H9 (cell line): Measurements from ENCODE around the gene IPO9. TPM values are rescaled to one million over a fixed set of nuclear protein-coding genes. Genes with fewer than 3 reads are reported as not detected.

Experiments
- DNase-seq: peaks from one replicate; pipeline ENCODE4 v3.0.0-alpha.2; 2017
- H2AFZ ChIP-seq: one replicate; pipeline ENCODE4 v1.6.1; 2013; ENCODE audit warnings: mild to moderate bottlenecking, low read length, control low read depth, moderate library complexity
- H2AK5ac ChIP-seq: 2 replicates; pipeline ENCODE4 v1.6.1; 2013; ENCODE audit warnings: low read length, control low read depth, mixed read lengths; ENCODE audit not compliant: insufficient read length
- H2BK120ac ChIP-seq: one replicate; pipeline ENCODE4 v1.6.1; 2013; ENCODE audit warnings: low read depth, mild to moderate bottlenecking, low read length, control low read depth, inconsistent platforms; ENCODE audit not compliant: poor library complexity, severe bottlenecking
- H2BK12ac ChIP-seq: 2 replicates; pipeline ENCODE4 v1.6.1; 2013; ENCODE audit warnings: low read length, control low read depth, mixed read lengths, low read depth; ENCODE audit not compliant: insufficient read length
- H2BK15ac ChIP-seq: 2 replicates; pipeline ENCODE4 v1.6.1; 2013; ENCODE audit warnings: low read depth, low read length, control low read depth
- H2BK20ac ChIP-seq: one replicate; pipeline ENCODE4 v1.6.1; 2013; ENCODE audit warnings: low read depth, mild to moderate bottlenecking, low read length, control low read depth, inconsistent platforms; ENCODE audit not compliant: poor library complexity, severe bottlenecking
- H2BK5ac ChIP-seq: 2 replicates; pipeline ENCODE4 v1.6.1; 2013; ENCODE audit warnings: low read length, control low read depth, mixed read lengths; ENCODE audit not compliant: insufficient read length
- H3K14ac ChIP-seq: 2 replicates; pipeline ENCODE4 v1.6.1; 2013; ENCODE audit warnings: low read length, control low read depth; ENCODE audit not compliant: insufficient read depth
- H3K18ac ChIP-seq: 2 replicates; pipeline ENCODE4 v1.6.1; 2013; ENCODE audit warnings: low read depth, mild to moderate bottlenecking, mixed read lengths, low read length, control low read depth; ENCODE audit not compliant: insufficient read length
- H3K23ac ChIP-seq: 2 replicates; pipeline ENCODE4 v1.6.1; 2013; ENCODE audit warnings: low read length, control low read depth, mixed read lengths, low read depth; ENCODE audit not compliant: insufficient read length
- H3K23me2 ChIP-seq: 2 replicates; pipeline ENCODE4 v1.6.1; 2013; ENCODE audit warnings: low read depth, mild to moderate bottlenecking, mixed read lengths, low read length, control low read depth; ENCODE audit not compliant: insufficient read length, poor library complexity, severe bottlenecking
- H3K27ac ChIP-seq: 2 replicates; pipeline ENCODE4 v1.5.1; 2013; ENCODE audit warnings: low read length, control low read depth, mixed read lengths, low read depth; ENCODE audit not compliant: insufficient read length
- H3K27me3 ChIP-seq: 2 replicates; pipeline ENCODE4 v1.6.1; 2013; ENCODE audit warnings: low read length, control low read depth, inconsistent platforms; ENCODE audit not compliant: insufficient read depth
- H3K4ac ChIP-seq: 2 replicates; pipeline ENCODE4 v1.6.1; 2013; ENCODE audit warnings: low read depth, mild to moderate bottlenecking, control low read depth, inconsistent platforms, low read length, moderate library complexity
- H3K4me1 ChIP-seq: 2 replicates; pipeline ENCODE4 v1.6.1; 2013; ENCODE audit warnings: low read length, control low read depth, inconsistent platforms; ENCODE audit not compliant: insufficient read depth
- H3K4me2 ChIP-seq: 2 replicates; pipeline ENCODE4 v1.6.1; 2013; ENCODE audit warnings: low read length, control low read depth, mixed read lengths; ENCODE audit not compliant: insufficient read length, insufficient read depth
- H3K56ac ChIP-seq: 2 replicates; pipeline ENCODE4 v1.6.1; 2013; ENCODE audit warnings: low read depth, mild to moderate bottlenecking, mixed read lengths, low read length, control low read depth; ENCODE audit not compliant: insufficient read length
- H3K79me1 ChIP-seq: 2 replicates; pipeline ENCODE4 v1.6.1; 2013; ENCODE audit warnings: low read depth, mild to moderate bottlenecking, moderate library complexity, low read length, control low read depth, inconsistent platforms; ENCODE audit not compliant: insufficient read depth, poor library complexity, severe bottlenecking
- H3K79me2 ChIP-seq: 2 replicates; pipeline ENCODE4 v1.6.1; 2013; ENCODE audit warnings: low read length, control low read depth, inconsistent platforms; ENCODE audit not compliant: insufficient read depth
- H3K9ac ChIP-seq: 2 replicates; pipeline ENCODE4 v1.6.1; 2013; ENCODE audit warnings: low read length, control low read depth, mixed read lengths; ENCODE audit not compliant: insufficient read length; ENCODE audit errors: extremely low read depth
- H3K9me3 ChIP-seq: one replicate; pipeline ENCODE4 v1.6.1; 2013; ENCODE audit warnings: low read depth, low read length, inconsistent platforms; ENCODE audit not compliant: control insufficient read depth
- H3T11ph ChIP-seq: one replicate; pipeline ENCODE4 v1.6.1; 2013; ENCODE audit warnings: mild to moderate bottlenecking, low read length, control low read depth, inconsistent platforms
- H4K20me1 ChIP-seq: one replicate; pipeline ENCODE4 v1.6.1; 2013; ENCODE audit not compliant: control insufficient read depth, insufficient read length, insufficient read depth
- H4K5ac ChIP-seq: 2 replicates; pipeline ENCODE4 v1.6.1; 2013; ENCODE audit warnings: low read depth, mild to moderate bottlenecking, mixed read lengths, low read length, control low read depth; ENCODE audit not compliant: insufficient read length
- H4K8ac ChIP-seq: replicated peaks from 2 replicates; pipeline ENCODE4 v1.6.1; 2013; ENCODE audit warnings: low read length, control low read depth, mixed read lengths, low read depth; ENCODE audit not compliant: insufficient read length
- H4K91ac ChIP-seq: 2 replicates; pipeline ENCODE4 v1.6.1; 2013; ENCODE audit warnings: low read depth, mild to moderate bottlenecking, moderate library complexity, mixed read lengths, low read length, control low read depth; ENCODE audit not compliant: insufficient read length
- H3K27ac Mint-ChIP-seq, 3 experiments: 2 replicates in 2 of 3; 3 replicates in 1 of 3; pipeline ENCODE4 v1.8.0; 2020 to 2021; ENCODE audit warnings: mixed read lengths in 3 of 3, mild to moderate bottlenecking in 1 of 3, moderate library complexity in 1 of 3
- H3K27me3 Mint-ChIP-seq: 2 replicates; pipeline ENCODE4 v1.8.0; 2021; ENCODE audit warnings: low read depth, mild to moderate bottlenecking, moderate library complexity, mixed read lengths
- H3K36me3 Mint-ChIP-seq, 3 experiments: 2 replicates in 2 of 3; 3 replicates in 1 of 3; pipeline ENCODE4 v1.8.0; 2020 to 2021; ENCODE audit warnings: low read depth in 3 of 3, mixed read lengths in 3 of 3; ENCODE audit not compliant: insufficient read depth in 1 of 3
- H3K4me1 Mint-ChIP-seq, 2 experiments: 2 replicates each; pipeline ENCODE4 v1.8.0; 2020; ENCODE audit warnings: mixed read lengths in 2 of 2
- H3K4me3 Mint-ChIP-seq, 2 experiments: 2 replicates in 1 of 2; 3 replicates in 1 of 2; pipeline ENCODE4 v1.8.0; 2020 to 2021; ENCODE audit warnings: mild to moderate bottlenecking in 2 of 2, mixed read lengths in 2 of 2, moderate library complexity in 1 of 2
- H3K9me3 Mint-ChIP-seq, 2 experiments: 2 replicates in 1 of 2; 3 replicates in 1 of 2; pipeline ENCODE4 v1.8.0; 2020; ENCODE audit warnings: mild to moderate bottlenecking in 2 of 2, mixed read lengths in 2 of 2, moderate library complexity in 1 of 2
- CTCF ChIP-seq: fragments of 200-600 bp; sonication (generic); conservative IDR thresholded peaks from 3 replicates; pipeline ENCODE4 v1.8.0; 2021; ENCODE audit warnings: antibody characterized with exemption, mild to moderate bottlenecking
- WGBS: extraction: QIAGEN DNeasy Blood & Tissue Kit; methylation state at CpG from one replicate; pipeline ENCODE4 v1.1.7; 2013; ENCODE audit warnings: missing lambda C conversion rate, low lambda C conversion rate, mixed read lengths; ENCODE audit not compliant: insufficient read length; ENCODE audit errors: extremely low coverage; 5-methylcytosine and 5-hydroxymethylcytosine counted together
- total RNA-seq: library from RNA; stranded (reverse); gene quantifications from 2 replicates; pipeline ENCODE4 v1.2.1, GENCODE V29; 2021

The IPO9 gene
- total RNA-seq, 1 experiment from 2014 or later, result 104 TPM

DNA sequence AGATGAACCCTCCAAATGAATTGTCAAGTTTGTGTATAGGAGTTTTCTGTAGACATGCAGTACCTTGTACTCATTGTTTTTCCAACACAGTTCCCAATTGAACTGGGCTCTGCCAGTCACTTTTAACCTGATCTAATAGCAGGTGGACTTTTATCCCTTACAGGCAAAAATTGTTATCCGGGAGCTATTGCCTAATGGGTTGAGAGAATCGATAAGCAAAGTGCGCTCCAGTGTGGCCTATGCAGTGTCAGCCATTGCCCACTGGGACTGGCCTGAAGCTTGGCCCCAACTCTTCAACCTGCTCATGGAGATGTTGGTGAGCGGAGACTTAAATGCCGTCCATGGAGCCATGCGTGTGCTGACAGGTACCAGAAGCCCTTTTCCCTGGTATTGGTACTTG, 19.3 kb downstream of the IPO9 start:
- no peak for TF ChIP-seq CTCF
- Mint-ChIP-seq H3K36me3 (peaks cover 23 to 53% (median 52%) of the 10 kb centered on the region in 3 experiments; a peak in 6 of 7 replicates), H3K4me1 (0 out of 4 replicates have a peak, but pooled peaks cover 0 to under 1% of the 10 kb centered on the region in 2 experiments), H3K9me3 (no peaks in the 10 kb centered on the region), H3K27me3 (no peaks in the 10 kb centered on the region), H3K27ac (no peak overlapping the region), H3K4me3 (no peak overlapping the region)
- Histone ChIP-seq H4K8ac (no peak overlapping the region), H3K14ac (no peak overlapping the region), H2BK20ac (no peak overlapping the region), H2AFZ (no peak overlapping the region), H3K27me3 (no peaks in the 10 kb centered on the region), H3K79me2 (peaks cover 4% of the 10 kb centered on the region; the same call in 1 of the 2 replicates), H4K91ac (no peak overlapping the region), H3K18ac (no peak overlapping the region), H3K23ac (no peak overlapping the region), H3K27ac (no peak overlapping the region), H3K23me2 (no peaks in the 10 kb centered on the region), H4K20me1 (no peaks in the 10 kb centered on the region), H2BK15ac (no peak overlapping the region), H3K4ac (no peak overlapping the region), H2BK120ac (no peak overlapping the region), H3K4me2 (no peak overlapping the region), H3K9me3 (no peaks in the 10 kb centered on the region), H3K56ac (no peak overlapping the region), H2BK12ac (no peak overlapping the region), H3K4me1 (no peaks in the 10 kb centered on the region), H3K79me1 (no peaks in the 10 kb centered on the region), H2AK5ac (no peak overlapping the region), H2BK5ac (no peak overlapping the region), H4K5ac (no peak overlapping the region), H3T11ph (no peak overlapping the region), H3K9ac (no peak overlapping the region)
- no CpG with 5 or more reads among the region's 6 CpGs for WGBS
- no peak for DNase-seq
